HepG2 (cell line): Measurements from ENCODE around the gene GDPD5. TPM values are rescaled to one million over a fixed set of nuclear protein-coding genes. Genes with fewer than 3 reads are reported as not detected.

Source experiments
- ATAC-seq: fragments of 200-7000 bp; cut with Tn5 transposase; 3 replicates; pipeline ENCODE4 v1.9.1; 2020; ENCODE audit warnings: mild to moderate bottlenecking, moderate library complexity
- BruUV-seq: library from RNA; stranded (reverse); fragments of 400-500 nt; replicated peaks from 2 replicates; lab custom pipeline; 2021; lab: Mats Ljungman, UMichigan
- CTCF ChIA-PET: fragments of 300-600 bp; formaldehyde crosslinking; extraction: SDS; loops from one replicate; lab custom pipeline; 2021; ENCODE audit warnings: low total read pairs, inconsistent platforms, low intra/inter-chr PET ratio; lab: Yijun Ruan, JAX
- POLR2A ChIA-PET: fragments of 350-600 bp; sonication (Branson Sonifier 250); formaldehyde crosslinking; loops from one replicate; lab custom pipeline; 2020; ENCODE audit warnings: antibody characterized with exemption, inconsistent platforms; lab: Yijun Ruan, JAX
- DNase-seq: peaks from one replicate; pipeline ENCODE4 v3.0.0-alpha.2; 2015; ENCODE audit warnings: low spot score
- FAIRE-seq: peaks from 3 replicates; lab custom pipeline; 2011; peaks lifted over from hg19 to GRCh38; lab: Jason Lieb, UNC
- H2AFZ ChIP-seq: one replicate; pipeline ENCODE4 v1.6.1; 2011; ENCODE audit warnings: low read length, inconsistent platforms
- H3K27ac ChIP-seq: fragments of 300-600 bp; 3 replicates; pipeline ENCODE4 v1.8.0; 2011; ENCODE audit warnings: mixed run types, mild to moderate bottlenecking, mixed read lengths, low read length, inconsistent platforms; ENCODE audit not compliant: insufficient read depth; ENCODE audit errors: extremely low read length
- H3K27me3 ChIP-seq, 2 experiments: fragments of 200-600 bp in 1 of 2; 2 replicates in 1 of 2; 3 replicates in 1 of 2; pipeline versions ENCODE4 v1.6.0 to v1.8.0; 2011; ENCODE audit warnings: low read length in 2 of 2, mild to moderate bottlenecking in 2 of 2, moderate library complexity in 2 of 2, inconsistent platforms in 1 of 2; ENCODE audit not compliant: insufficient read depth in 2 of 2, control insufficient read depth in 1 of 2
- H3K36me3 ChIP-seq, 2 experiments: fragments of 200-600 bp in 1 of 2; replicated peaks in 1 of 2; 2 replicates in 1 of 2; 3 replicates in 1 of 2; pipeline versions ENCODE4 v1.5.1 to v1.8.0; 2011; ENCODE audit warnings: low read length in 2 of 2, inconsistent platforms in 1 of 2; ENCODE audit not compliant: insufficient read depth in 2 of 2, control insufficient read depth in 1 of 2
- H3K4me1 ChIP-seq: 2 replicates; pipeline ENCODE4 v1.5.1; 2012; ENCODE audit warnings: low read length, inconsistent platforms; ENCODE audit not compliant: insufficient read depth
- H3K4me2 ChIP-seq: 2 replicates; pipeline ENCODE4 v1.6.0; 2011; ENCODE audit warnings: low read depth, low read length, inconsistent platforms
- H3K4me3 ChIP-seq, 3 experiments: fragments of 200-600 bp in 1 of 3; sonication (generic), shearing (Covaris generic) in 1 of 3; replicated peaks in 1 of 3; 2 replicates each; pipeline ENCODE4 v1.5.1; 2011 to 2016; ENCODE audit warnings: low read length in 3 of 3, inconsistent platforms in 2 of 3, low read depth in 2 of 3, mild to moderate bottlenecking in 2 of 3, control low read depth in 1 of 3, mixed read lengths in 1 of 3; ENCODE audit not compliant: insufficient read depth in 1 of 3
- H3K79me2 ChIP-seq: one replicate; pipeline ENCODE4 v1.6.1; 2011; ENCODE audit warnings: low read length, inconsistent platforms; ENCODE audit not compliant: insufficient read depth
- H3K9ac ChIP-seq: 2 replicates; pipeline ENCODE4 v1.6.0; 2011; ENCODE audit warnings: mild to moderate bottlenecking, low read depth, low read length, inconsistent platforms; ENCODE audit not compliant: insufficient read depth
- H3K9me3 ChIP-seq: 2 replicates; pipeline ENCODE4 v1.5.1; 2012; ENCODE audit warnings: mild to moderate bottlenecking, low read length
- H4K20me1 ChIP-seq: 2 replicates; pipeline ENCODE4 v1.6.0; 2011; ENCODE audit warnings: inconsistent platforms, mild to moderate bottlenecking, low read length, moderate library complexity; ENCODE audit not compliant: insufficient read depth
- HOXA3 ChIP-seq: sonication (generic); formaldehyde crosslinking; IDR thresholded peaks from 2 replicates; pipeline ENCODE4 v1.5.0; 2020; ENCODE audit warnings: missing genetic modification reagents
- MAFF ChIP-seq: IDR thresholded peaks from 2 replicates; pipeline ENCODE4 v1.6.1; 2011; ENCODE audit warnings: low read depth, low read length, improper control_type of control experiment
- SRF ChIP-seq: IDR thresholded peaks from 2 replicates; pipeline ENCODE4 v1.6.1; 2011; ENCODE audit warnings: mild to moderate bottlenecking, low read depth, low read length, moderate library complexity
- U2AF2 ChIP-seq: fragments of 200-400 bp; formaldehyde crosslinking; IDR thresholded peaks from 2 replicates; pipeline ENCODE4 v1.6.1; 2017; ENCODE audit warnings: low read depth, mild to moderate bottlenecking, low read length
- WIZ ChIP-seq: sonication (generic); formaldehyde crosslinking; IDR thresholded peaks from 2 replicates; pipeline ENCODE4 v1.5.1; 2020; ENCODE audit warnings: mild to moderate bottlenecking, missing genetic modification reagents
- ZFP36 ChIP-seq: fragments of 150-350 bp; IDR thresholded peaks from 2 replicates; pipeline ENCODE4 v1.6.1; 2018; ENCODE audit warnings: borderline replicate concordance, low read length, low read depth; ENCODE audit not compliant: partially characterized antibody
- ZMYM3 ChIP-seq: sonication (generic); formaldehyde crosslinking; IDR thresholded peaks from 2 replicates; pipeline ENCODE4 v1.5.1; 2020; ENCODE audit warnings: mild to moderate bottlenecking, missing genetic modification reagents
- ZNF124 ChIP-seq: sonication (generic); formaldehyde crosslinking; IDR thresholded peaks from 2 replicates; pipeline ENCODE4 v1.4.0; 2020; ENCODE audit warnings: missing genetic modification reagents
- ZNF331 ChIP-seq: sonication (generic); formaldehyde crosslinking; IDR thresholded peaks from 2 replicates; pipeline ENCODE4 v1.4.0; 2020; ENCODE audit warnings: missing genetic modification reagents
- ZNF703 ChIP-seq: sonication (generic); formaldehyde crosslinking; IDR thresholded peaks from 2 replicates; pipeline ENCODE4 v1.5.1; 2020; ENCODE audit warnings: missing genetic modification reagents, mild to moderate bottlenecking, moderate library complexity, borderline replicate concordance
- WGBS: methylation state at CpG from one replicate; pipeline ENCODE4 v1.1.6; 2017; ENCODE audit warnings: low lambda C conversion rate; 5-methylcytosine and 5-hydroxymethylcytosine counted together
- in situ Hi-C: cut with HindIII; loops from 2 replicates; pipeline ENCODE4 v1.10.0; 2017; ENCODE audit warnings: low pct_unique_long_range_greater_than_20kb; ENCODE audit not compliant: extremely low pct_ligation_motif_present
- intact Hi-C: fragments of 100-400 bp; cut with micrococcal nuclease; formaldehyde crosslinking; loops from one replicate; pipeline ENCODE4 v1.10.0; 2022; ENCODE audit not compliant: unreplicated experiment
- polyA plus RNA-seq, 8 experiments: library from polyadenylated mRNA; depleted of rRNA in 3 of 8; stranded (reverse) in 7 of 8; unstranded in 1 of 8; fragments of >200 nt; fragmentation: Illumina TruSeq in 4 of 8; extraction: Trizol in 4 of 8; gene quantifications; 2 replicates each; pipeline versions ENCODE4 v1.2.1 to v1.2.3, GENCODE V29; 2011 to 2016; ENCODE audit warnings: low read depth in 4 of 8, missing spikeins in 1 of 8, mixed read lengths in 1 of 8; ENCODE audit not compliant: insufficient read depth in 1 of 8
- total RNA-seq, 5 experiments: library from RNA; depleted of rRNA; stranded (reverse); fragments of >200 nt; fragmentation: Illumina TruSeq; extraction: Trizol; gene quantifications; 2 replicates each; pipeline ENCODE4 v1.2.3, GENCODE V29; 2016; ENCODE audit warnings: low read depth in 1 of 5
- TF ChIP-seq, protein P1 (sequence below): sonication (generic); formaldehyde crosslinking; IDR thresholded peaks from 2 replicates; pipeline ENCODE4 v1.5.0; 2020; ENCODE audit warnings: missing genetic modification reagents
- TF ChIP-seq, protein P2 (sequence below): IDR thresholded peaks from 2 replicates; pipeline ENCODE4 v1.6.1; 2016; ENCODE audit warnings: missing biosample characterization, missing genetic modification reagents, low read depth
- TF ChIP-seq, protein P3 (sequence below): sonication (generic); formaldehyde crosslinking; IDR thresholded peaks from 2 replicates; pipeline ENCODE4 v1.8.0; 2022; ENCODE audit warnings: low read depth, missing genetic modification reagents

GDPD5 gene
- total and polyA plus RNA-seq, 2 of the 13 experiments (the other 11 are each of a cell fraction or from before 2014, with no cell fraction given) = 55.0 to 67.5 TPM

DNA sequence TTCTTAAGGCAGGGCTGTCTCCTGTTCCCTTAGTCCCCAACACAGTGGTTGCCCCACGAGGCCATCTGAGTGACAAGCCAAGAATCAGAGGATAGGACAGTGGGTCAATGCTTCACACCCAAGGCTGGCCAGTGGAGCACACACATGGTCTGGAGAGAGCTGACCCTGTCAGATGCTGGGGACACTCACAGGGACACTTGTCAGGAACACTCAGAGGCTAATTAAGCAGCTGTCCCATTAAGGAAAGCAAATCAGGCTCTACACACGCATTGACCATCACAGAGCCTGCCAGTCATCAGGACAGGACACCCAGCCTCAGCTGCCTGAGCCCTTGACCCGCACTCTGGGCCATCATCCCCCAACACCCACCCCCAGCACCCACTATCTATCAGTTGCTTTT lies 18.2 kb downstream of the GDPD5 start:
- no peak overlapping the region for H3K27ac ChIP-seq
- FAIRE-seq (no peak), DNase-seq (no peak), ATAC-seq (no peak)
- no peak overlapping the region for H2AFZ ChIP-seq
- H3K4me2 ChIP-seq = no peak overlapping the region
- POLR2A ChIA-PET = interaction anchor here (1.9 kb wide), 1 partner anchor 11 kb away, joined by 5 read pairs; no protein-coding TSS in a partner anchor
- BruUV-seq = no TSS peak
- no peak overlapping the region for H3K9ac ChIP-seq
- peaks cover 85% of the 10 kb centered on the region for H3K4me1 ChIP-seq
- no peaks in the 10 kb centered on the region for H3K9me3 ChIP-seq
- CTCF ChIA-PET = no interaction called here
- H3K79me2 ChIP-seq = peaks cover 35% of the 10 kb centered on the region
- H3K36me3 ChIP-seq = peaks cover 4 to 31% of the 10 kb centered on the region in 2 experiments; a peak in 3 of 5 replicates
- H3K27me3 ChIP-seq = no peaks in the 10 kb centered on the region
- no peak overlapping the region for H3K4me3 ChIP-seq
- peaks cover 10% of the 10 kb centered on the region for H4K20me1 ChIP-seq
- intact Hi-C loops = no loop called here
- TF ChIP-seq ZNF331 (CRISPR knock-in tag) = no peak
- TF ChIP-seq WIZ (CRISPR knock-in tag) = no peak
- TF ChIP-seq MAFF = no peak
- in situ Hi-C loops = no loop called here
- 96% methylated on average over 2 of the region's 3 CpGs for WGBS

DNA sequence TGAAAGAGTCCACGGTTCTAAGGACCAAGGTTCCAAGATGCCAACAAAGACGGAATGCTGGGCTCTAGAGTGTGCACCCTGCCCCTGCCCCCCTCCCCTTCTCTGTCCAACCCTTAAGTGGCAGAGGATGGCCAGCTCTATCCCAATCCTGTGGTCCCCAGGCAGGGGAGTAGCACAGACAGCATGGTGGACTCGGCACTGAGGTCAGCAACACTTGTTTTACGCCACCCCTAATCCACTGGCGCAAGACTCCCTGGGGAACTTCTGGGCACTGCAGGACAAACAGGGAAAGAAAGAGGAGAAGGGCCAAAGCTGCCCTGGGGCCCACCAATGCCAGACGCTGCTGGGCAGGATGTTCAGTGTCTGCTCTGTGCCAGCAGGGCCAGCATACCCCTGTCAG lies 18.9 kb downstream of the GDPD5 start:
- no peak for FAIRE-seq
- CTCF ChIA-PET = no interaction called here
- no peak for TF ChIP-seq HOXA3
- TF ChIP-seq ZFP36 = no peak
- no peak for TF ChIP-seq U2AF2
- TF ChIP-seq, protein P1, sequence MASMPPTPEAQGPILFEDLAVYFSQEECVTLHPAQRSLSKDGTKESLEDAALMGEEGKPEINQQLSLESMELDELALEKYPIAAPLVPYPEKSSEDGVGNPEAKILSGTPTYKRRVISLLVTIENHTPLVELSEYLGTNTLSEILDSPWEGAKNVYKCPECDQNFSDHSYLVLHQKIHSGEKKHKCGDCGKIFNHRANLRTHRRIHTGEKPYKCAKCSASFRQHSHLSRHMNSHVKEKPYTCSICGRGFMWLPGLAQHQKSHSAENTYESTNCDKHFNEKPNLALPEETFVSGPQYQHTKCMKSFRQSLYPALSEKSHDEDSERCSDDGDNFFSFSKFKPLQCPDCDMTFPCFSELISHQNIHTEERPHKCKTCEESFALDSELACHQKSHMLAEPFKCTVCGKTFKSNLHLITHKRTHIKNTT (CRISPR knock-in tag) = no peak
- no peak for TF ChIP-seq ZMYM3
- TF ChIP-seq, protein P2, sequence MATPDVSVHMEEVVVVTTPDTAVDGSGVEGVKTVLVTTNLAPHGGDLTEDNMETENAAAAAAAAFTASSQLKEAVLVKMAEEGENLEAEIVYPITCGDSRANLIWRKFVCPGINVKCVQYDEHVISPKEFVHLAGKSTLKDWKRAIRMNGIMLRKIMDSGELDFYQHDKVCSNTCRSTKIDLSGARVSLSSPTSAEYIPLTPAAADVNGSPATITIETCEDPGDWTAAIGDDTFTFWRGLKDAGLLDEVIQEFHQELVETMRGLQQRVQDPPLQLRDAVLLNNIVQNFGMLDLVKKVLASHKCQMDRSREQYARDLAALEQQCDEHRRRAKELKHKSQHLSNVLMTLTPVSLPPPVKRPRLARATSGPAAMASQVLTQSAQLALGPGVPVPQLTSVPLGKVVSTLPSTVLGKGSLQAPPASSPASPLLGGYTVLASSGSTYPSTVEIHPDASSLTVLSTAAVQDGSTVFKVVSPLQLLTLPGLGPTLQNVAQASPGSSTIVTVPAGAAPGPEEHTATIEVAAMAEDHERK (CRISPR knock-in tag) = no peak
- TF ChIP-seq SRF = no peak
- TF ChIP-seq ZNF124 (CRISPR knock-in tag) = no peak
- TF ChIP-seq, protein P3, sequence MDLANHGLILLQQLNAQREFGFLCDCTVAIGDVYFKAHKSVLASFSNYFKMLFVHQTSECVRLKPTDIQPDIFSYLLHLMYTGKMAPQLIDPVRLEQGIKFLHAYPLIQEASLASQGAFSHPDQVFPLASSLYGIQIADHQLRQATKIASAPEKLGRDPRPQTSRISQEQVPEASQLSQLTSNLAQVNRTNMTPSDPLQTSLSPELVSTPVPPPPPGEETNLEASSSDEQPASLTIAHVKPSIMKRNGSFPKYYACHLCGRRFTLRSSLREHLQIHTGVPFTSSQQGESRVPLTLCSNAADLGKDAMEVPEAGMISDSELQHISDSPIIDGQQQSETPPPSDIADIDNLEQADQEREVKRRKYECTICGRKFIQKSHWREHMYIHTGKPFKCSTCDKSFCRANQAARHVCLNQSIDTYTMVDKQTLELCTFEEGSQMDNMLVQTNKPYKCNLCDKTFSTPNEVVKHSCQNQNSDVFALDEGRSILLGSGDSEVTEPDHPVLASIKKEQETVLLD (CRISPR knock-in tag) = no peak
- no peak for TF ChIP-seq ZNF703
- TF ChIP-seq, all 625 proteins: peak for 0

More for the DNA sequence above, 18.9 kb downstream of the GDPD5 start:
- Histone ChIP-seq H3K27ac (no peak overlapping the region), H3K27me3 (no peaks in the 10 kb centered on the region), H3K36me3 (peaks cover 4 to 31% of the 10 kb centered on the region in 2 experiments; a peak in 3 of 5 replicates), H3K9me3 (no peaks in the 10 kb centered on the region), H3K79me2 (peaks cover 35% of the 10 kb centered on the region), H3K4me1 (peaks cover 85% of the 10 kb centered on the region), H3K4me2 (no peak overlapping the region), H4K20me1 (peaks cover 10% of the 10 kb centered on the region), H2AFZ (no peak overlapping the region), H3K9ac (no peak overlapping the region), H3K4me3 (no peak overlapping the region)
- in situ Hi-C loops (no loop called here), intact Hi-C loops (no loop called here)
- no peak for DNase-seq
- ATAC-seq = no peak
- 73% methylated on average over 2 of the region's 6 CpGs for WGBS
- POLR2A ChIA-PET = interaction anchor here (1.9 kb wide), 1 partner anchor 12 kb away, joined by 5 read pairs; no protein-coding TSS in a partner anchor
- no TSS peak for BruUV-seq
